SK-N-MC (cell line): ENCODE results near the gene CYTL1.

ENCODE experiments used
- EZH2 ChIP-seq: fragments of 200-600 bp; sonication (generic); IDR thresholded peaks from one replicate; pipeline ENCODE4 v1.6.1; 2017; ENCODE audit warnings: antibody characterized with exemption
- FOXP2 ChIP-seq: optimal IDR thresholded peaks from 2 replicates; pipeline ENCODE3; 2011; ENCODE audit warnings: mild to moderate bottlenecking, moderate library complexity; ENCODE audit not compliant: insufficient read depth; ENCODE audit errors: extremely low read length, control extremely low read depth
- POLR2AphosphoS5 ChIP-seq: IDR thresholded peaks from 2 replicates; pipeline ENCODE4 v1.6.1; 2012; ENCODE audit warnings: mild to moderate bottlenecking, low read depth, low read length, borderline replicate concordance

GRCh38 chr4:4991541-4992099 is 27.6 kb downstream of the CYTL1 start:
- TF ChIP-seq POLR2AphosphoS5 (no peak), EZH2 (no peak), FOXP2 (no peak)
